ENCODE data around the gene C4orf51. TPM values are rescaled to one million over a fixed set of nuclear protein-coding genes. Genes with fewer than 3 reads are reported as not detected.

Gene C4orf51
- total and polyA plus RNA-seq, 2 of the 8 experiments (the other 6 are each of a cell fraction or from before 2014, with no cell fraction given), result 0.54 TPM; not detected in 1

GRCh38 chr4:145755802-145756201 is 75.9 kb downstream of the C4orf51 start:
- H3K79me2 ChIP-seq (ENCODE audit: control insufficient read depth in 1 of 2, insufficient read depth in 2 of 2, low read length in 2 of 2), result no peaks in the 10 kb centered on the region
- no peaks in the 10 kb centered on the region for H3K79me1 ChIP-seq (ENCODE audit: low read depth, low read length)
- H3K9me3 ChIP-seq (ENCODE audit: insufficient read depth in 2 of 2, low read depth in 1 of 2, low read length in 1 of 2), result no peaks in the 10 kb centered on the region
- no peak overlapping the region for H2AK5ac ChIP-seq (ENCODE audit: low read depth, low read length)
- no peak overlapping the region for H3K56ac ChIP-seq (replicated peaks; ENCODE audit: insufficient read length, low read depth, low read length)
- H3K9ac ChIP-seq (replicated peaks in 1 of 4; ENCODE audit: extremely low read depth in 1 of 4, low read depth in 3 of 4, low read length in 3 of 4), result no peak overlapping the region
- peaks cover 2 to 12% (median 6%) of the 10 kb centered on the region in 4 experiments; a peak in 7 of 8 replicates for H3K36me3 ChIP-seq (ENCODE audit: control insufficient read depth in 2 of 4, insufficient read depth in 4 of 4, low read length in 3 of 4)
- H4K5ac ChIP-seq (ENCODE audit: insufficient read length, low read depth, low read length), result no peak overlapping the region
- no peak overlapping the region for H3K27ac ChIP-seq (ENCODE audit: low read depth, low read length)
- no peak overlapping the region for H3K18ac ChIP-seq (ENCODE audit: extremely low read depth, low read length)
- H3K4me1 ChIP-seq (replicated peaks in 1 of 4; ENCODE audit: control insufficient read depth in 3 of 4, insufficient read depth in 4 of 4, low read length in 3 of 4), result no peaks in the 10 kb centered on the region
- no peak overlapping the region for H2BK120ac ChIP-seq (replicated peaks; ENCODE audit: low read depth, low read length)
- no peak overlapping the region for H2BK12ac ChIP-seq (ENCODE audit: low read depth, low read length)
- H2BK5ac ChIP-seq (ENCODE audit: low read depth, low read length), result no peak overlapping the region
- TF ChIP-seq E2F6 (IDR thresholded peaks at IDR 0.05), result no peak
- TF ChIP-seq NRF1 (IDR thresholded peaks at IDR 0.05; ENCODE audit: low read depth, low read length), result no peak
- no peak for TF ChIP-seq TAF7 (optimal IDR thresholded peaks at IDR 0.05; ENCODE audit: borderline replicate concordance, low read depth, low read length)
- H3K4me3 ChIP-seq (ENCODE audit: extremely low read depth in 1 of 4, insufficient read depth in 2 of 4, low read depth in 3 of 4, low read length in 4 of 4), result no peak overlapping the region
- no peak for DNase-seq (ENCODE audit: low read depth in 1 of 2, low spot score in 2 of 2)
- no peak for FAIRE-seq
- H3K14ac ChIP-seq (ENCODE audit: insufficient read length), result no peak overlapping the region
- no peaks in the 10 kb centered on the region for H3K23me2 ChIP-seq (ENCODE audit: low read depth, low read length)
- no peak overlapping the region for H3K4ac ChIP-seq (replicated peaks; ENCODE audit: insufficient read length, low read depth, low read length)
- no peaks in the 10 kb centered on the region for H3K27me3 ChIP-seq (replicated peaks in 1 of 4; ENCODE audit: control insufficient read depth in 3 of 4, extremely low read depth in 1 of 4, insufficient read depth in 3 of 4, low read length in 3 of 4)
- H3K4me2 ChIP-seq (ENCODE audit: insufficient read depth in 1 of 2, low read depth in 2 of 2, low read length in 2 of 2), result no peak overlapping the region
- ChIA-PET CTCF (ENCODE audit: partially characterized antibody) (interaction anchor here (1.0 kb wide), 1 partner anchor 9 kb away, joined by 3 read pairs; no protein-coding TSS in a partner anchor), POLR2A (ENCODE audit: partially characterized antibody) (interaction anchor here (0.7 to 1.1 kb wide), 2 partner anchors 11 to 22 kb away, joined by 3 to 4 read pairs; no protein-coding TSS in a partner anchor)
- H4K8ac ChIP-seq (ENCODE audit: extremely low read depth, insufficient read depth, low read length), result no peak overlapping the region
- H4K91ac ChIP-seq (replicated peaks; ENCODE audit: insufficient read length, low read length), result no peak overlapping the region
- H2BK20ac ChIP-seq (ENCODE audit: low read length), result no peak overlapping the region
- H3K23ac ChIP-seq (ENCODE audit: insufficient read length), result no peak overlapping the region
- no peak overlapping the region for H2AFZ ChIP-seq (ENCODE audit: low read length)
- WGBS, 2 experiments (ENCODE audit: extremely low coverage in 1 of 2, insufficient coverage in 1 of 2, insufficient read length in 1 of 2, insufficient replicate concordance in 2 of 2, low coverage in 1 of 2, low lambda C conversion rate in 2 of 2, missing lambda C conversion rate in 1 of 2), result 88% methylated on average over 2 of the region's 2 CpGs; no CpG with 5 or more reads in 1 of the 2 experiments
- no peak overlapping the region for H2BK15ac ChIP-seq (ENCODE audit: low read length)
- H4K20me1 ChIP-seq (replicated peaks in 1 of 2; ENCODE audit: control insufficient read depth in 1 of 2, insufficient read depth in 2 of 2, low read length in 2 of 2), result no peaks in the 10 kb centered on the region

Measured in H1 (cell line).